HEK293 (cell line): ENCODE results near the gene TRA2A.
A peak's percentile ranks its signal among the peaks of the same experiment; 100 is the strongest.

Experiments used
- CTCF ChIA-PET: fragments of 350-600 bp; formaldehyde crosslinking; extraction: SDS; loops from one replicate; lab custom pipeline; 2021; ENCODE audit warnings: antibody characterized with exemption; lab: Yijun Ruan, JAX
- POLR2A ChIA-PET: fragments of 300-600 bp; formaldehyde crosslinking; extraction: SDS; loops from one replicate; lab custom pipeline; 2020; ENCODE audit warnings: antibody characterized with exemption, inconsistent platforms; lab: Yijun Ruan, JAX
- H3K27ac ChIP-seq: fragments of 200-500 bp; sonication (Bioruptor generic); 2 replicates; pipeline ENCODE4 v1.5.1; 2014; ENCODE audit warnings: low read depth, low read length, control low read depth, inconsistent platforms; ENCODE audit errors: extremely low read depth
- H3K36me3 ChIP-seq, 2 experiments: fragments of 200-500 bp in 1 of 2; sonication (Bioruptor generic) in 1 of 2; 1 replicate in 1 of 2; 2 replicates in 1 of 2; pipeline ENCODE4 v1.5.1; 2014 to 2017; ENCODE audit warnings: inconsistent platforms in 2 of 2, low read length in 2 of 2; ENCODE audit not compliant: control insufficient read depth in 2 of 2, insufficient read depth in 1 of 2
- H3K4me1 ChIP-seq: fragments of 200-500 bp; sonication (Bioruptor generic); 2 replicates; pipeline ENCODE4 v1.5.1; 2014; ENCODE audit warnings: mild to moderate bottlenecking, low read length, inconsistent platforms; ENCODE audit not compliant: control insufficient read depth, insufficient read depth
- H3K4me3 ChIP-seq: 2 replicates; pipeline ENCODE4 v1.5.1; 2011; ENCODE audit warnings: low read depth, mild to moderate bottlenecking, control low read depth, low read length, moderate library complexity
- H3K9me3 ChIP-seq: fragments of 200-500 bp; sonication (Bioruptor generic); 2 replicates; pipeline ENCODE4 v1.5.1; 2014; ENCODE audit warnings: low read depth, low read length, inconsistent platforms; ENCODE audit not compliant: control insufficient read depth, insufficient read depth
- FEZF1 ChIP-seq: fragments of 450-650 bp; formaldehyde crosslinking; IDR thresholded peaks from 2 replicates; pipeline ENCODE4 v1.5.1; 2016; ENCODE audit warnings: missing biosample characterization, missing genetic modification characterization
- GLI2 ChIP-seq: fragments of 450-650 bp; formaldehyde crosslinking; IDR thresholded peaks from 2 replicates; pipeline ENCODE4; 2017; ENCODE audit warnings: missing biosample characterization, missing genetic modification characterization, low read depth, borderline replicate concordance
- GLI4 ChIP-seq: fragments of 450-650 bp; formaldehyde crosslinking; IDR thresholded peaks from 2 replicates; pipeline ENCODE4 v1.5.1; 2016; ENCODE audit warnings: missing biosample characterization, missing genetic modification characterization
- HIC1 ChIP-seq: fragments of 450-650 bp; formaldehyde crosslinking; IDR thresholded peaks from 2 replicates; pipeline ENCODE4 v1.5.1; 2016; ENCODE audit warnings: missing biosample characterization, missing genetic modification characterization
- IKZF3 ChIP-seq: fragments of 450-650 bp; IDR thresholded peaks from 2 replicates; pipeline ENCODE4 v1.5.0; 2018; ENCODE audit warnings: missing biosample characterization, mild to moderate bottlenecking, missing genetic modification characterization, moderate library complexity
- MZF1 ChIP-seq: fragments of 450-650 bp; formaldehyde crosslinking; IDR thresholded peaks from 2 replicates; pipeline ENCODE4 v1.5.1; 2017; ENCODE audit warnings: missing biosample characterization, missing genetic modification characterization, borderline replicate concordance
- PRDM6 ChIP-seq: fragments of 450-650 bp; formaldehyde crosslinking; IDR thresholded peaks from 2 replicates; pipeline ENCODE4 v1.5.1; 2017; ENCODE audit warnings: missing biosample characterization, missing genetic modification characterization
- SP3 ChIP-seq: fragments of 450-650 bp; formaldehyde crosslinking; IDR thresholded peaks from 2 replicates; pipeline ENCODE4 v1.5.1; 2016; ENCODE audit warnings: missing biosample characterization, missing genetic modification characterization
- ZBTB1 ChIP-seq: fragments of 450-650 bp; formaldehyde crosslinking; IDR thresholded peaks from 2 replicates; pipeline ENCODE4 v1.5.1; 2016; ENCODE audit warnings: missing biosample characterization, missing genetic modification characterization
- ZBTB7A ChIP-seq: fragments of 450-650 bp; formaldehyde crosslinking; IDR thresholded peaks from 2 replicates; pipeline ENCODE4 v1.5.1; 2016; ENCODE audit warnings: low read depth, missing biosample characterization, missing genetic modification characterization
- ZFP41 ChIP-seq: fragments of 450-650 bp; formaldehyde crosslinking; IDR thresholded peaks from 2 replicates; pipeline ENCODE4 v1.5.1; 2016; ENCODE audit warnings: missing biosample characterization, missing genetic modification characterization, borderline replicate concordance
- ZNF157 ChIP-seq: fragments of 450-650 bp; formaldehyde crosslinking; IDR thresholded peaks from 2 replicates; pipeline ENCODE4 v1.5.1; 2016; ENCODE audit warnings: missing biosample characterization, missing genetic modification characterization
- ZNF16 ChIP-seq: fragments of 450-650 bp; formaldehyde crosslinking; IDR thresholded peaks from 2 replicates; pipeline ENCODE4 v1.5.1; 2016; ENCODE audit warnings: low read depth, missing biosample characterization, missing genetic modification characterization
- ZNF23 ChIP-seq: fragments of 450-650 bp; formaldehyde crosslinking; IDR thresholded peaks from 2 replicates; pipeline ENCODE4 v1.5.1; 2016; ENCODE audit warnings: missing biosample characterization, missing genetic modification characterization, borderline replicate concordance
- ZNF366 ChIP-seq: fragments of 450-650 bp; formaldehyde crosslinking; conservative IDR thresholded peaks from 2 replicates; pipeline ENCODE4 v1.5.1; 2016; ENCODE audit warnings: missing biosample characterization, missing genetic modification characterization
- ZNF660 ChIP-seq: fragments of 450-650 bp; IDR thresholded peaks from 2 replicates; pipeline ENCODE4 v1.5.1; 2018; ENCODE audit warnings: missing biosample characterization, mild to moderate bottlenecking, missing genetic modification characterization
- TF ChIP-seq, protein P1 (sequence below): fragments of 450-650 bp; formaldehyde crosslinking; IDR thresholded peaks from 2 replicates; pipeline ENCODE4 v1.5.1; 2016; ENCODE audit warnings: missing biosample characterization, missing genetic modification characterization
- TF ChIP-seq, protein P2 (sequence below): fragments of 450-650 bp; formaldehyde crosslinking; IDR thresholded peaks from 2 replicates; pipeline ENCODE4 v1.5.1; 2016; ENCODE audit warnings: missing biosample characterization, missing genetic modification characterization

TRA2A gene

GRCh38 chr7:23474094-23474828, 57.5 kb downstream of the TRA2A start (continued):
- peak; percentile 43; the same call in 1 of the 2 replicates for TF ChIP-seq ZBTB7A
- TF ChIP-seq ZNF16 (tag by site-specific recombination), result no peak
- no peak for TF ChIP-seq ZNF157 (tag by site-specific recombination)

DNA sequence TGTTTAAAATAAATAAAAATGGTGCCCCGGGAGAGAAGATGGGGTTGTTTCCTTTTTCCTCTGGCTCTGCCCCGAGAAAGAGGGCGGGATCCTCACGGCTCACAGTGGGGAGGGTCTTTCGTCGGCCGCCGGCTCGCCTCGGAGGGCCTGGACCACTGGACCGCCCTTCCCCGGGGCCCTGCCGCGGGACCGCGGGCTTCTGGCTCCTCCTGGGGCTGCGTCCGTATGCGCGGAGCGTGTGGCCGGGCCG, 58.0 kb downstream of the TRA2A start:
- Histone ChIP-seq H3K9me3 (no peaks in the 10 kb centered on the region), H3K4me1 (peaks cover 22% of the 10 kb centered on the region), H3K27ac (peak overlapping the region; percentile 97), H3K4me3 (peak overlapping the region; percentile 84), H3K36me3 (no peaks in the 10 kb centered on the region)
- POLR2A ChIA-PET, result interaction anchor here (1.8 to 1.9 kb wide), 2 partner anchors 12 to 57 kb away, joined by 7 to 11 read pairs; no protein-coding TSS in a partner anchor
- TF ChIP-seq ZNF660 (tag by site-specific recombination) (0 out of 2 replicates have a peak, but pooled peaks have one; percentile 62), ZFP41 (tag by site-specific recombination) (no peak), IKZF3 (tag by site-specific recombination) (no peak)
- CTCF ChIA-PET, result interaction anchor here (1.0 to 1.9 kb wide), 3 partner anchors 43 to 197 kb away, joined by 4 to 9 read pairs (median 8); no protein-coding TSS in a partner anchor

GRCh38 chr7:23472956-23473843, 58.6 kb downstream of the TRA2A start:
- Histone ChIP-seq H3K4me1 (peaks cover 18% of the 10 kb centered on the region), H3K36me3 (no peaks in the 10 kb centered on the region), H3K9me3 (no peaks in the 10 kb centered on the region), H3K4me3 (peak overlapping the region; percentile 84), H3K27ac (peak overlapping the region; percentile 97)
- ChIA-PET CTCF (interaction anchor here (0.7 to 1.9 kb wide), 4 partner anchors 17 to 197 kb away, joined by 3 to 9 read pairs (median 6); no protein-coding TSS in a partner anchor), POLR2A (interaction anchor here (0.5 to 1.9 kb wide), 8 partner anchors 13 to 200 kb away, joined by 3 to 11 read pairs (median 4); no protein-coding TSS in a partner anchor)
- TF ChIP-seq ZBTB1 (tag by site-specific recombination), result no peak
- TF ChIP-seq PRDM6, result peak; percentile 43; the same call in 1 of the 2 replicates
- TF ChIP-seq GLI4 (tag by site-specific recombination), result no peak
- TF ChIP-seq, protein P1, sequence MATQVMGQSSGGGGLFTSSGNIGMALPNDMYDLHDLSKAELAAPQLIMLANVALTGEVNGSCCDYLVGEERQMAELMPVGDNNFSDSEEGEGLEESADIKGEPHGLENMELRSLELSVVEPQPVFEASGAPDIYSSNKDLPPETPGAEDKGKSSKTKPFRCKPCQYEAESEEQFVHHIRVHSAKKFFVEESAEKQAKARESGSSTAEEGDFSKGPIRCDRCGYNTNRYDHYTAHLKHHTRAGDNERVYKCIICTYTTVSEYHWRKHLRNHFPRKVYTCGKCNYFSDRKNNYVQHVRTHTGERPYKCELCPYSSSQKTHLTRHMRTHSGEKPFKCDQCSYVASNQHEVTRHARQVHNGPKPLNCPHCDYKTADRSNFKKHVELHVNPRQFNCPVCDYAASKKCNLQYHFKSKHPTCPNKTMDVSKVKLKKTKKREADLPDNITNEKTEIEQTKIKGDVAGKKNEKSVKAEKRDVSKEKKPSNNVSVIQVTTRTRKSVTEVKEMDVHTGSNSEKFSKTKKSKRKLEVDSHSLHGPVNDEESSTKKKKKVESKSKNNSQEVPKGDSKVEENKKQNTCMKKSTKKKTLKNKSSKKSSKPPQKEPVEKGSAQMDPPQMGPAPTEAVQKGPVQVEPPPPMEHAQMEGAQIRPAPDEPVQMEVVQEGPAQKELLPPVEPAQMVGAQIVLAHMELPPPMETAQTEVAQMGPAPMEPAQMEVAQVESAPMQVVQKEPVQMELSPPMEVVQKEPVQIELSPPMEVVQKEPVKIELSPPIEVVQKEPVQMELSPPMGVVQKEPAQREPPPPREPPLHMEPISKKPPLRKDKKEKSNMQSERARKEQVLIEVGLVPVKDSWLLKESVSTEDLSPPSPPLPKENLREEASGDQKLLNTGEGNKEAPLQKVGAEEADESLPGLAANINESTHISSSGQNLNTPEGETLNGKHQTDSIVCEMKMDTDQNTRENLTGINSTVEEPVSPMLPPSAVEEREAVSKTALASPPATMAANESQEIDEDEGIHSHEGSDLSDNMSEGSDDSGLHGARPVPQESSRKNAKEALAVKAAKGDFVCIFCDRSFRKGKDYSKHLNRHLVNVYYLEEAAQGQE (tag by site-specific recombination), result peak; percentile 84
- no peak for TF ChIP-seq ZNF23 (tag by site-specific recombination)
- no peak for TF ChIP-seq SP3
- 0 out of 2 replicates have a peak, but pooled peaks have one; percentile 17 for TF ChIP-seq GLI2 (tag by site-specific recombination)
- peak; percentile 68; the same call in 1 of the 2 replicates for TF ChIP-seq HIC1 (tag by site-specific recombination)
- TF ChIP-seq, protein P2, sequence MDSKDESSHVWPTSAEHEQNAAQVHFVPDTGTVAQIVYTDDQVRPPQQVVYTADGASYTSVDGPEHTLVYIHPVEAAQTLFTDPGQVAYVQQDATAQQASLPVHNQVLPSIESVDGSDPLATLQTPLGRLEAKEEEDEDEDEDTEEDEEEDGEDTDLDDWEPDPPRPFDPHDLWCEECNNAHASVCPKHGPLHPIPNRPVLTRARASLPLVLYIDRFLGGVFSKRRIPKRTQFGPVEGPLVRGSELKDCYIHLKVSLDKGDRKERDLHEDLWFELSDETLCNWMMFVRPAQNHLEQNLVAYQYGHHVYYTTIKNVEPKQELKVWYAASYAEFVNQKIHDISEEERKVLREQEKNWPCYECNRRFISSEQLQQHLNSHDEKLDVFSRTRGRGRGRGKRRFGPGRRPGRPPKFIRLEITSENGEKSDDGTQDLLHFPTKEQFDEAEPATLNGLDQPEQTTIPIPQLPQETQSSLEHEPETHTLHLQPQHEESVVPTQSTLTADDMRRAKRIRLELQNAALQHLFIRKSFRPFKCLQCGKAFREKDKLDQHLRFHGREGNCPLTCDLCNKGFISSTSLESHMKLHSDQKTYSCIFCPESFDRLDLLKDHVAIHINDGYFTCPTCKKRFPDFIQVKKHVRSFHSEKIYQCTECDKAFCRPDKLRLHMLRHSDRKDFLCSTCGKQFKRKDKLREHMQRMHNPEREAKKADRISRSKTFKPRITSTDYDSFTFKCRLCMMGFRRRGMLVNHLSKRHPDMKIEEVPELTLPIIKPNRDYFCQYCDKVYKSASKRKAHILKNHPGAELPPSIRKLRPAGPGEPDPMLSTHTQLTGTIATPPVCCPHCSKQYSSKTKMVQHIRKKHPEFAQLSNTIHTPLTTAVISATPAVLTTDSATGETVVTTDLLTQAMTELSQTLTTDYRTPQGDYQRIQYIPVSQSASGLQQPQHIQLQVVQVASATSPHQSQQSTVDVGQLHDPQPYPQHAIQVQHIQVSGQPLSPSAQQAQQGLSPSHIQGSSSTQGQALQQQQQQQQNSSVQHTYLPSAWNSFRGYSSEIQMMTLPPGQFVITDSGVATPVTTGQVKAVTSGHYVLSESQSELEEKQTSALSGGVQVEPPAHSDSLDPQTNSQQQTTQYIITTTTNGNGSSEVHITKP (tag by site-specific recombination), result peak; percentile 60
- TF ChIP-seq ZNF366 (tag by site-specific recombination), result 0 out of 2 replicates have a peak, but pooled peaks have one; percentile 11
- no peak for TF ChIP-seq MZF1 (tag by site-specific recombination)
- peak; percentile 15; the same call in 1 of the 2 replicates for TF ChIP-seq FEZF1 (tag by site-specific recombination)
